22Rv1 (cell line): ENCODE results near the gene CPA3.

Experiments used
- CTCF ChIP-seq: fragments of 450-650 bp; IDR thresholded peaks from 2 replicates; pipeline ENCODE4 v1.5.1; 2017; ENCODE audit warnings: mild to moderate bottlenecking
- ZFX ChIP-seq: fragments of 450-650 bp; IDR thresholded peaks from 2 replicates; pipeline ENCODE4 v1.6.1; 2017; ENCODE audit warnings: antibody characterized with exemption, borderline replicate concordance

GRCh38 chr3:148883163-148883562 lies 18.1 kb downstream of the CPA3 start:
- TF ChIP-seq ZFX: no peak
- TF ChIP-seq CTCF: no peak
